Lower leg skin (tissue), 3 donors: Measurements from ENCODE around the gene IFI27.

Source experiments
- POLR2A ChIP-seq, 2 donors: fragments of 450-650 bp; IDR thresholded peaks; one replicate each; pipeline ENCODE4 v1.6.1; 2016 to 2017; ENCODE audit warnings: antibody characterized with exemption in 2 of 2, mild to moderate bottlenecking in 1 of 2, moderate library complexity in 1 of 2
- TF ChIP-seq, protein P1 (sequence below), 3 donors: fragments of 450-650 bp; IDR thresholded peaks; one replicate each; pipeline ENCODE4 v1.5.1; 2016; ENCODE audit warnings: antibody characterized with exemption in 3 of 3, mild to moderate bottlenecking in 3 of 3, moderate library complexity in 2 of 3

DNA sequence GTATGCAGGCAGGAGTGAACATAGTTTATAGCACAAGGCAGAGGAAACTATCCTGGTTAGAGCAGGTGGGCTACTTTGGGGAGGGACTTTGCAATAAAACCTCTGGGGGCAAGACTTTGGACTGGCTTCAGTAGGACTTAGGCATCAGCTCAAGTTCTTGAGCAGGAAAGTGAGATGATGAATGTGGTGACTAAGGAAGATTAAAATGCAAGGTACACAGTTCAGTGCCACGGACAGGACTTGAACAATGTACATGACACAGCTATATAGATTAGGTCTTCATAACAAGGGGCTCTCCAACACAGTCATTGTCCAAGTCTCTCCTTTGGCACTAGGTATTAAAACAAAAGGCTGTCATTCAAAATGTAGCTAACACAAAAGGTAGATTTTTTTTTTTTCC is 42.1 kb downstream of the IFI27 start:
- no peak for TF ChIP-seq POLR2A (IDR thresholded peaks at IDR 0.05)
- TF ChIP-seq, protein P1, sequence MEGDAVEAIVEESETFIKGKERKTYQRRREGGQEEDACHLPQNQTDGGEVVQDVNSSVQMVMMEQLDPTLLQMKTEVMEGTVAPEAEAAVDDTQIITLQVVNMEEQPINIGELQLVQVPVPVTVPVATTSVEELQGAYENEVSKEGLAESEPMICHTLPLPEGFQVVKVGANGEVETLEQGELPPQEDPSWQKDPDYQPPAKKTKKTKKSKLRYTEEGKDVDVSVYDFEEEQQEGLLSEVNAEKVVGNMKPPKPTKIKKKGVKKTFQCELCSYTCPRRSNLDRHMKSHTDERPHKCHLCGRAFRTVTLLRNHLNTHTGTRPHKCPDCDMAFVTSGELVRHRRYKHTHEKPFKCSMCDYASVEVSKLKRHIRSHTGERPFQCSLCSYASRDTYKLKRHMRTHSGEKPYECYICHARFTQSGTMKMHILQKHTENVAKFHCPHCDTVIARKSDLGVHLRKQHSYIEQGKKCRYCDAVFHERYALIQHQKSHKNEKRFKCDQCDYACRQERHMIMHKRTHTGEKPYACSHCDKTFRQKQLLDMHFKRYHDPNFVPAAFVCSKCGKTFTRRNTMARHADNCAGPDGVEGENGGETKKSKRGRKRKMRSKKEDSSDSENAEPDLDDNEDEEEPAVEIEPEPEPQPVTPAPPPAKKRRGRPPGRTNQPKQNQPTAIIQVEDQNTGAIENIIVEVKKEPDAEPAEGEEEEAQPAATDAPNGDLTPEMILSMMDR (IDR thresholded peaks at IDR 0.05) = no peak
